ENCODE data around the gene CTNNA2.

Gene CTNNA2

DNA sequence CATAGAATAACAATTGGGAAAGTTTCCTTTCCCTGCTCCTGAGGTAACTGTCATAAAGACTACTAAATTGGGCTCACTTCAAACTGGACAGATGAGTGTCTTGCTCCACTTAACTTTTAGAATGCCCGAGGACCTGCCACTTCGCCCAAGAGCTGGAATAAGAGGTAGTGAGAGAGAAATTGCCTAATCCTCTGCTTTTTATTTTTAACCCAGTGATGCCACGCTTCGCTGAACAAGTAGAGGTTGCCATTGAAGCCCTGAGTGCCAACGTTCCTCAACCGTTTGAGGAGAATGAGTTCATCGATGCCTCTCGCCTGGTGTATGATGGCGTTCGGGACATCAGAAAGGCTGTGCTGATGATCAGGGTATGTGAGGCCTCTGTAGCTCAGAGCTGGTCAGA, 1061.1 kb downstream of the CTNNA2 start:
- Histone ChIP-seq H3K27ac (no peak overlapping the region), H3K27me3 (ENCODE audit: insufficient read depth, low read depth, severe bottlenecking) (no peaks in the 10 kb centered on the region), H3K4me3 (ENCODE audit: low read depth, low read length) (no peak overlapping the region), H3K36me3 (no peaks in the 10 kb centered on the region), H3K9me3 (ENCODE audit: severe bottlenecking) (no peaks in the 10 kb centered on the region)
- TF ChIP-seq, protein P1, sequence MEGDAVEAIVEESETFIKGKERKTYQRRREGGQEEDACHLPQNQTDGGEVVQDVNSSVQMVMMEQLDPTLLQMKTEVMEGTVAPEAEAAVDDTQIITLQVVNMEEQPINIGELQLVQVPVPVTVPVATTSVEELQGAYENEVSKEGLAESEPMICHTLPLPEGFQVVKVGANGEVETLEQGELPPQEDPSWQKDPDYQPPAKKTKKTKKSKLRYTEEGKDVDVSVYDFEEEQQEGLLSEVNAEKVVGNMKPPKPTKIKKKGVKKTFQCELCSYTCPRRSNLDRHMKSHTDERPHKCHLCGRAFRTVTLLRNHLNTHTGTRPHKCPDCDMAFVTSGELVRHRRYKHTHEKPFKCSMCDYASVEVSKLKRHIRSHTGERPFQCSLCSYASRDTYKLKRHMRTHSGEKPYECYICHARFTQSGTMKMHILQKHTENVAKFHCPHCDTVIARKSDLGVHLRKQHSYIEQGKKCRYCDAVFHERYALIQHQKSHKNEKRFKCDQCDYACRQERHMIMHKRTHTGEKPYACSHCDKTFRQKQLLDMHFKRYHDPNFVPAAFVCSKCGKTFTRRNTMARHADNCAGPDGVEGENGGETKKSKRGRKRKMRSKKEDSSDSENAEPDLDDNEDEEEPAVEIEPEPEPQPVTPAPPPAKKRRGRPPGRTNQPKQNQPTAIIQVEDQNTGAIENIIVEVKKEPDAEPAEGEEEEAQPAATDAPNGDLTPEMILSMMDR (IDR thresholded peaks at IDR 0.05; ENCODE audit: low read depth, low read length), result no peak
- DNase-seq, result no peak

DNA sequence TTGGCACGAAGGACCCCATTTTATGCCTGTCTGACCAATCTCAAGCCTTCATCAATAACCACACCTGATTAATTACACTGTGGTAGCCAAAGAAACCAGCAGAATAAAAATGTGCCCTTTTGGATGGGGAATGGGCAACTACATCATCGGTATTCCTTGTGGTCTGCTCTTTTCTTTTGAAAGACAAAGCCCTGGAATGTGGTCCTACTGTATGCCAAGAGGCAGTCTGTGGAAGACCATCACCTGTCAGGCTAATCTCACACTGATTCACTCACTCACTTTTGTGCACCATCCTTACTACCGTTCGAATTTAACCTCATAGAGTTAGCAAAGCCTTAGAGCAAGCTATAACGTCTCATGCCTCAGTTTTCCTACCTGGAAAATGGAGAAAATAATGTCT, 1066.9 kb downstream of the CTNNA2 start:
- no peaks in the 10 kb centered on the region for H3K9me3 ChIP-seq (ENCODE audit: severe bottlenecking)
- no peak for DNase-seq
- no peak overlapping the region for H3K27ac ChIP-seq
- H3K27me3 ChIP-seq (ENCODE audit: insufficient read depth, low read depth, severe bottlenecking), result no peaks in the 10 kb centered on the region
- H3K36me3 ChIP-seq, result no peaks in the 10 kb centered on the region
- TF ChIP-seq, protein P1 (IDR thresholded peaks at IDR 0.05; ENCODE audit: low read depth, low read length), result no peak
- no peak overlapping the region for H3K4me3 ChIP-seq (ENCODE audit: low read depth, low read length)

DNA sequence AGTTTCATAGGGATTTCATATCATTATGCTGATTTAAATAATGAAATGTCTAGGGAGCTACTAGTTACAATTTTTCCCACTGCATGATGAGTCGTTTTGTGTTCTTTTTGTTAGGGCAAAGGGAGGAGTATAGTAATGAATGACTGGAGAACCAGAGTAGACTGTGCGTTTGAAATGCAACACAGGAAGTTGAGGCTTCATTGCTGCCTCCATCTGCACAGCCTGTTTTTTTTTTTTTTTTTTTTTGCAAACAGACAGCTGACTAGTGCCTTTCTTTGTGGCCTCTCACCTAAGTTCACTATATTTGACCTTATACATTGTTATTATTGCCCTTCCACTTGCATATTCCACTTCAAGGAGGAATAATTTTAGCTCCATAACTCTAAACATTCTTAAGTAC, 1078.4 kb downstream of the CTNNA2 start:
- DNase-seq, result no peak
- TF ChIP-seq, protein P1 (IDR thresholded peaks at IDR 0.05; ENCODE audit: low read depth, low read length), result no peak

DNA sequence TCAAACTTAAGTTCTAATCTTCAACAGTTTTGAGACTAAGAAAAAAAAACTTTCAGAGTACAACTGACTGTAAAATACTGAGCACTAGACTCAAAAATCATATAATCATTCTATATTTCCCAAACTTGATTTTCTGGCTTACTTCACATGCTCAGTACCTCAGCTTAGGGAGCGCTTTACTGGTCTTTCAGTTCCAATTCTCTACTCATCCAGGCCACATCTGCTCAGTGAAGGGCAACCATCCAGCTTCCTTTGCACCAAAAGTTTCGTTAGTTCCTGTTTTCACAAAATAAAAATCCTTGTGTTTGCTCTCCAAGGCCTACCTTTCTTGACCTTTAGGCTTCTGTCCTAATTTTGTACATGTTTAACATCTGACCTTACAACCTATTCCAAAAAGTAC, 1079.3 kb downstream of the CTNNA2 start:
- H3K36me3 ChIP-seq, result no peaks in the 10 kb centered on the region
- no peak overlapping the region for H3K4me3 ChIP-seq (ENCODE audit: low read depth, low read length)
- no peak overlapping the region for H3K27ac ChIP-seq
- H3K27me3 ChIP-seq (ENCODE audit: insufficient read depth, low read depth, severe bottlenecking), result no peaks in the 10 kb centered on the region
- DNase-seq, result no peak
- H3K9me3 ChIP-seq (ENCODE audit: severe bottlenecking), result no peaks in the 10 kb centered on the region
- TF ChIP-seq, protein P1 (IDR thresholded peaks at IDR 0.05; ENCODE audit: low read depth, low read length), result no peak

More for the DNA sequence above, 1078.4 kb downstream of the CTNNA2 start:
- Histone ChIP-seq H3K9me3 (ENCODE audit: severe bottlenecking) (no peaks in the 10 kb centered on the region), H3K4me3 (ENCODE audit: low read depth, low read length) (no peak overlapping the region), H3K27ac (no peak overlapping the region), H3K27me3 (ENCODE audit: insufficient read depth, low read depth, severe bottlenecking) (no peaks in the 10 kb centered on the region), H3K36me3 (no peaks in the 10 kb centered on the region)

DNA sequence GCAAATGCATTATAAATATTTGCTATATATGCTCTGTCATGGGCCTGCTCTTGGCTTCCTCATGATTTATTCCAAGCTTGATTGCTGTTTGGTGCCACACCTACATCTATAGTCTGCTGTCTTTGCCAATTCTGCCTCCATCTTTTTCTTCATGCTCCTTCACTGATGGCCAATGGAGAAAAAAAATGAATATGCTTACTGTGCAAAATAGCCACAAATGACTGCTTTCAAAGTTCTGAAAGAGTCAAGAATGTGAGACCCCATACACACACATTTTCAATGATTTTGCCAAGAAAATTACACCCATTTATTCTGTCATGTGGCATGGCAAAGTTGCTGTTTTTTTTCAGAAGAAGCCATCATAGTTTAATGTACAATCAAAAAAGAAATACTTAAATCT, 1097.3 kb downstream of the CTNNA2 start:
- DNase-seq, result no peak
- H3K27ac ChIP-seq, result no peak overlapping the region
- TF ChIP-seq, protein P1 (IDR thresholded peaks at IDR 0.05; ENCODE audit: low read depth, low read length), result no peak
- H3K36me3 ChIP-seq, result no peaks in the 10 kb centered on the region
- H3K4me3 ChIP-seq (ENCODE audit: low read depth, low read length), result no peak overlapping the region
- no peaks in the 10 kb centered on the region for H3K27me3 ChIP-seq (ENCODE audit: insufficient read depth, low read depth, severe bottlenecking)
- no peaks in the 10 kb centered on the region for H3K9me3 ChIP-seq (ENCODE audit: severe bottlenecking)

DNA sequence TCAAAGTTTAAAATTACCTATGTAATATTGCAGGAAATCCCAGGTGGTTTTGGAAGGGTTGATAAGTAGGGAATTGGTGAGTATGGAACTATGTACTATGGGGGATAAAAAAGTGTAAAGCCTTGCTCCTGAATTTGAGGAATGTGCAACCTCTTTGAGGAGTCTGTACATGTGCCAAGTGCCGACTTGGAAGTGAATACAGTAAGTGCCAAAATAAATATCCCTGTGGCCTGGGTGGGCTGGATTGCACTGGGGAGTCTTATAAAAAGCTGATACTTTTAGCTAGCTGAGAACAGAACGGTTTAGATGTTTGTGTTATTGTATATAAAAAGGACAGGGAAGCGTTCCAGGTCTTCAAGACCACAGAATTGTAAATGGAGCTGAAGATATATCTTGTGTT, 1108.8 kb downstream of the CTNNA2 start:
- TF ChIP-seq, protein P1 (IDR thresholded peaks at IDR 0.05; ENCODE audit: low read depth, low read length), result no peak
- DNase-seq, result no peak
- Histone ChIP-seq H3K9me3 (ENCODE audit: severe bottlenecking) (no peaks in the 10 kb centered on the region), H3K27ac (no peak overlapping the region), H3K36me3 (no peaks in the 10 kb centered on the region), H3K4me3 (ENCODE audit: low read depth, low read length) (no peak overlapping the region), H3K27me3 (ENCODE audit: insufficient read depth, low read depth, severe bottlenecking) (no peaks in the 10 kb centered on the region)
